HG02852 (cell line): Measurements from ENCODE around the gene BICDL2.
A peak's percentile ranks its signal among the peaks of the same experiment; 100 is the strongest.
"Not testable (repeated sequence)": the region's sequence is repeated elsewhere in the genome, so short reads cannot be mapped to it uniquely, and the experiment has no call there.

Source experiments
- ATAC-seq: cut with Tn5 transposase; IDR thresholded peaks from one replicate; pipeline ENCODE4 v1.9.1; 2021; ENCODE audit warnings: mild to moderate bottlenecking, moderate library complexity; ENCODE audit not compliant: unreplicated experiment

BICDL2 gene

GRCh38 chr16:3065069-3065741 is 28.5 kb upstream of the BICDL2 start, which contains the start of gene IL32:
Gene IL32 (plus strand): TSS chr16:3065640. CDS start chr16:3065812, 172 bp downstream.
- no peak for ATAC-seq

GRCh38 chr16:3063625-3064386 is 27.1 kb upstream of the BICDL2 start:
- ATAC-seq = no peak

- no peak for ATAC-seq
These were observed 25.8 kb upstream of the BICDL2 start for GRCh38 chr16:3062553-3062952.

GRCh38 chr16:3060339-3061127 is 23.8 kb upstream of the BICDL2 start:
- no peak for ATAC-seq

GRCh38 chr16:3059723-3060242 is 23.0 kb upstream of the BICDL2 start:
- ATAC-seq = no peak

- peak; percentile 72 for ATAC-seq
These were observed 22.4 kb upstream of the BICDL2 start for GRCh38 chr16:3059041-3059722.

GRCh38 chr16:3058139-3059030 is 21.6 kb upstream of the BICDL2 start:
- peak; percentile 40 for ATAC-seq

GRCh38 chr16:3057181-3058138 is 20.7 kb upstream of the BICDL2 start:
- no peak for ATAC-seq

- no peak for ATAC-seq
These were observed 19.8 kb upstream of the BICDL2 start for GRCh38 chr16:3056336-3057180.

GRCh38 chr16:3055734-3056115 is 19.0 kb upstream of the BICDL2 start:
- ATAC-seq = not testable (repeated sequence)

GRCh38 chr16:3054965-3055733 is 18.4 kb upstream of the BICDL2 start:
- no peak for ATAC-seq

- not testable (repeated sequence) for ATAC-seq
These were observed 16.6 kb upstream of the BICDL2 start for GRCh38 chr16:3053330-3053710.

- ATAC-seq = not testable (repeated sequence)
These were observed 16.0 kb upstream of the BICDL2 start for GRCh38 chr16:3052571-3053329.

GRCh38 chr16:3051494-3051893 is 14.8 kb upstream of the BICDL2 start:
- ATAC-seq = no peak

GRCh38 chr16:3051009-3051408 is 14.3 kb upstream of the BICDL2 start:
- ATAC-seq = no peak

- no peak for ATAC-seq
These were observed 13.7 kb upstream of the BICDL2 start for GRCh38 chr16:3050487-3050886.
